ENCODE results near the gene FER. TPM values are rescaled to one million over a fixed set of nuclear protein-coding genes. Genes with fewer than 3 reads are reported as not detected.

FER gene
- total and polyA plus RNA-seq, 9 of the 15 experiments (the other 6 are each of a cell fraction or from before 2014, with no cell fraction given): 6.7 to 18.2 (median 8.9) TPM

DNA sequence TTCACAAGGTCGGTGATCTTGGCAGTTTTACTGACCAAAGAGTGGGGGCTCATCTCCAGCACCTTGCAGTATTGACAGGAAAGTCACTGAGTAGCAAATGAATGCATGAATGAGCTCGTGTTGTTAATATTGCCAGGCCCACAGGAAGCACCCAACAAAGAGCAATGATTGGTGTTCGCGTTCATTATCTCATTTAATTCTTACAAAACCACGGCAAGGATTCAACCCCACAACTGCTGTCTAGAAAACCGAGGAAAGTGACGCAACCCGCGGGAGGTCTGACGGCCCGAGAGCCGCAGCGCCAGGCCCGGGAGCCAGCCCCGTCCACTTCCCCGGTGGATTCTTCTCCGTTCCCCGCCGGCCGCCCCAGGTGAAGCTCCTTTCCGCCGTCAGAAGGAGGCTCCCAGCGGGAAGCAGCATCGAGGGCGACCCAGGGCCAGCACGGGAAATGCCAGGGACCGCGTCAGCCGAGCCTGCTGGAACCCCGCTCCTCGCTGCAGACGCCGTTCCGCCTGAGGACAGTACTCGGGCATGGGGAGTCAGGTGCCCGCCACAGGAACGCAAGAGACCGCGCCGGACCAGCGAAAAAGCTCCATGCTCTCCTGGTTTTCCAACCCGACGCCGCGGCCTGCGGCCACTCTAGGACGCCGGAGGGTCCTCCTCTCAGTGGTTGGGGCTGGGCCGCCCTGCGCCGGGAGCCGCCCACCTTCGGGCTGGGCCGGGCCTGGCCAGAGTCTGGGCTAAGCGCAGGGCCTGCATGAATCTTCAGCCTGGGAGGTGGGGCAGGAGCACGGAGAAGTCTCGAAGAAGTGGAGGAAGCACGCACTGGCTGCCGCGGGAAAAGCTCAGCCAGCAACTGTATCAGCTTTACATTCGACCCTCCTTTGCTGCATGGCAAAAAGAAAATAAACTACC lies 19.8 kb upstream of the FER start (continued):
- TF ChIP-seq, protein P1, sequence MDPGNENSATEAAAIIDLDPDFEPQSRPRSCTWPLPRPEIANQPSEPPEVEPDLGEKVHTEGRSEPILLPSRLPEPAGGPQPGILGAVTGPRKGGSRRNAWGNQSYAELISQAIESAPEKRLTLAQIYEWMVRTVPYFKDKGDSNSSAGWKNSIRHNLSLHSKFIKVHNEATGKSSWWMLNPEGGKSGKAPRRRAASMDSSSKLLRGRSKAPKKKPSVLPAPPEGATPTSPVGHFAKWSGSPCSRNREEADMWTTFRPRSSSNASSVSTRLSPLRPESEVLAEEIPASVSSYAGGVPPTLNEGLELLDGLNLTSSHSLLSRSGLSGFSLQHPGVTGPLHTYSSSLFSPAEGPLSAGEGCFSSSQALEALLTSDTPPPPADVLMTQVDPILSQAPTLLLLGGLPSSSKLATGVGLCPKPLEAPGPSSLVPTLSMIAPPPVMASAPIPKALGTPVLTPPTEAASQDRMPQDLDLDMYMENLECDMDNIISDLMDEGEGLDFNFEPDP (CRISPR knock-in tag; IDR thresholded peaks at IDR 0.05): no peak
- TF ChIP-seq, protein P2, sequence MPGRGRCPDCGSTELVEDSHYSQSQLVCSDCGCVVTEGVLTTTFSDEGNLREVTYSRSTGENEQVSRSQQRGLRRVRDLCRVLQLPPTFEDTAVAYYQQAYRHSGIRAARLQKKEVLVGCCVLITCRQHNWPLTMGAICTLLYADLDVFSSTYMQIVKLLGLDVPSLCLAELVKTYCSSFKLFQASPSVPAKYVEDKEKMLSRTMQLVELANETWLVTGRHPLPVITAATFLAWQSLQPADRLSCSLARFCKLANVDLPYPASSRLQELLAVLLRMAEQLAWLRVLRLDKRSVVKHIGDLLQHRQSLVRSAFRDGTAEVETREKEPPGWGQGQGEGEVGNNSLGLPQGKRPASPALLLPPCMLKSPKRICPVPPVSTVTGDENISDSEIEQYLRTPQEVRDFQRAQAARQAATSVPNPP (IDR thresholded peaks at IDR 0.05; ENCODE audit: borderline replicate concordance, insufficient read depth, insufficient read length): no peak
- TF ChIP-seq ZNF584 (CRISPR knock-in tag; IDR thresholded peaks at IDR 0.05; ENCODE audit: low read depth): no peak
- no peak for TF ChIP-seq YBX1 (IDR thresholded peaks at IDR 0.05)
- TF ChIP-seq, protein P3, sequence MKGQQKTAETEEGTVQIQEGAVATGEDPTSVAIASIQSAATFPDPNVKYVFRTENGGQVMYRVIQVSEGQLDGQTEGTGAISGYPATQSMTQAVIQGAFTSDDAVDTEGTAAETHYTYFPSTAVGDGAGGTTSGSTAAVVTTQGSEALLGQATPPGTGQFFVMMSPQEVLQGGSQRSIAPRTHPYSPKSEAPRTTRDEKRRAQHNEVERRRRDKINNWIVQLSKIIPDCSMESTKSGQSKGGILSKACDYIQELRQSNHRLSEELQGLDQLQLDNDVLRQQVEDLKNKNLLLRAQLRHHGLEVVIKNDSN (CRISPR knock-in tag; IDR thresholded peaks at IDR 0.05): no peak
- TF ChIP-seq SMARCB1 (IDR thresholded peaks at IDR 0.05; ENCODE audit: insufficient read length, low read depth): no peak
- TF ChIP-seq NR2C1 (IDR thresholded peaks at IDR 0.05): no peak
- no peak for TF ChIP-seq NR2C1 (tag; IDR thresholded peaks at IDR 0.05)
- TF ChIP-seq, protein P4, sequence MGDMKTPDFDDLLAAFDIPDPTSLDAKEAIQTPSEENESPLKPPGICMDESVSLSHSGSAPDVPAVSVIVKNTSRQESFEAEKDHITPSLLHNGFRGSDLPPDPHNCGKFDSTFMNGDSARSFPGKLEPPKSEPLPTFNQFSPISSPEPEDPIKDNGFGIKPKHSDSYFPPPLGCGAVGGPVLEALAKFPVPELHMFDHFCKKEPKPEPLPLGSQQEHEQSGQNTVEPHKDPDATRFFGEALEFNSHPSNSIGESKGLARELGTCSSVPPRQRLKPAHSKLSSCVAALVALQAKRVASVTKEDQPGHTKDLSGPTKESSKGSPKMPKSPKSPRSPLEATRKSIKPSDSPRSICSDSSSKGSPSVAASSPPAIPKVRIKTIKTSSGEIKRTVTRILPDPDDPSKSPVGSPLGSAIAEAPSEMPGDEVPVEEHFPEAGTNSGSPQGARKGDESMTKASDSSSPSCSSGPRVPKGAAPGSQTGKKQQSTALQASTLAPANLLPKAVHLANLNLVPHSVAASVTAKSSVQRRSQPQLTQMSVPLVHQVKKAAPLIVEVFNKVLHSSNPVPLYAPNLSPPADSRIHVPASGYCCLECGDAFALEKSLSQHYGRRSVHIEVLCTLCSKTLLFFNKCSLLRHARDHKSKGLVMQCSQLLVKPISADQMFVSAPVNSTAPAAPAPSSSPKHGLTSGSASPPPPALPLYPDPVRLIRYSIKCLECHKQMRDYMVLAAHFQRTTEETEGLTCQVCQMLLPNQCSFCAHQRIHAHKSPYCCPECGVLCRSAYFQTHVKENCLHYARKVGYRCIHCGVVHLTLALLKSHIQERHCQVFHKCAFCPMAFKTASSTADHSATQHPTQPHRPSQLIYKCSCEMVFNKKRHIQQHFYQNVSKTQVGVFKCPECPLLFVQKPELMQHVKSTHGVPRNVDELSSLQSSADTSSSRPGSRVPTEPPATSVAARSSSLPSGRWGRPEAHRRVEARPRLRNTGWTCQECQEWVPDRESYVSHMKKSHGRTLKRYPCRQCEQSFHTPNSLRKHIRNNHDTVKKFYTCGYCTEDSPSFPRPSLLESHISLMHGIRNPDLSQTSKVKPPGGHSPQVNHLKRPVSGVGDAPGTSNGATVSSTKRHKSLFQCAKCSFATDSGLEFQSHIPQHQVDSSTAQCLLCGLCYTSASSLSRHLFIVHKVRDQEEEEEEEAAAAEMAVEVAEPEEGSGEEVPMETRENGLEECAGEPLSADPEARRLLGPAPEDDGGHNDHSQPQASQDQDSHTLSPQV (IDR thresholded peaks at IDR 0.05): peak; percentile 39; the same call in 1 of the 2 replicates
- TF ChIP-seq, protein P5, sequence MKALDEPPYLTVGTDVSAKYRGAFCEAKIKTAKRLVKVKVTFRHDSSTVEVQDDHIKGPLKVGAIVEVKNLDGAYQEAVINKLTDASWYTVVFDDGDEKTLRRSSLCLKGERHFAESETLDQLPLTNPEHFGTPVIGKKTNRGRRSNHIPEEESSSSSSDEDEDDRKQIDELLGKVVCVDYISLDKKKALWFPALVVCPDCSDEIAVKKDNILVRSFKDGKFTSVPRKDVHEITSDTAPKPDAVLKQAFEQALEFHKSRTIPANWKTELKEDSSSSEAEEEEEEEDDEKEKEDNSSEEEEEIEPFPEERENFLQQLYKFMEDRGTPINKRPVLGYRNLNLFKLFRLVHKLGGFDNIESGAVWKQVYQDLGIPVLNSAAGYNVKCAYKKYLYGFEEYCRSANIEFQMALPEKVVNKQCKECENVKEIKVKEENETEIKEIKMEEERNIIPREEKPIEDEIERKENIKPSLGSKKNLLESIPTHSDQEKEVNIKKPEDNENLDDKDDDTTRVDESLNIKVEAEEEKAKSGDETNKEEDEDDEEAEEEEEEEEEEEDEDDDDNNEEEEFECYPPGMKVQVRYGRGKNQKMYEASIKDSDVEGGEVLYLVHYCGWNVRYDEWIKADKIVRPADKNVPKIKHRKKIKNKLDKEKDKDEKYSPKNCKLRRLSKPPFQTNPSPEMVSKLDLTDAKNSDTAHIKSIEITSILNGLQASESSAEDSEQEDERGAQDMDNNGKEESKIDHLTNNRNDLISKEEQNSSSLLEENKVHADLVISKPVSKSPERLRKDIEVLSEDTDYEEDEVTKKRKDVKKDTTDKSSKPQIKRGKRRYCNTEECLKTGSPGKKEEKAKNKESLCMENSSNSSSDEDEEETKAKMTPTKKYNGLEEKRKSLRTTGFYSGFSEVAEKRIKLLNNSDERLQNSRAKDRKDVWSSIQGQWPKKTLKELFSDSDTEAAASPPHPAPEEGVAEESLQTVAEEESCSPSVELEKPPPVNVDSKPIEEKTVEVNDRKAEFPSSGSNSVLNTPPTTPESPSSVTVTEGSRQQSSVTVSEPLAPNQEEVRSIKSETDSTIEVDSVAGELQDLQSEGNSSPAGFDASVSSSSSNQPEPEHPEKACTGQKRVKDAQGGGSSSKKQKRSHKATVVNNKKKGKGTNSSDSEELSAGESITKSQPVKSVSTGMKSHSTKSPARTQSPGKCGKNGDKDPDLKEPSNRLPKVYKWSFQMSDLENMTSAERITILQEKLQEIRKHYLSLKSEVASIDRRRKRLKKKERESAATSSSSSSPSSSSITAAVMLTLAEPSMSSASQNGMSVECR (CRISPR knock-in tag; IDR thresholded peaks at IDR 0.05): no peak; the same call in none of the 2 replicates
- no peak for TF ChIP-seq ZNF224 (CRISPR knock-in tag; IDR thresholded peaks at IDR 0.05)
- peak; percentile 95 for TF ChIP-seq CEBPB (tag; IDR thresholded peaks at IDR 0.05)
